GM12801 (cell line): ENCODE results near the gene LRCOL1.

Experiments
- TF ChIP-seq, protein P1 (sequence below): IDR thresholded peaks from one replicate; pipeline ENCODE4 v1.5.1; 2011; ENCODE audit warnings: control low read depth; ENCODE audit not compliant: insufficient read length; ENCODE audit errors: extremely low read depth

The LRCOL1 gene

DNA sequence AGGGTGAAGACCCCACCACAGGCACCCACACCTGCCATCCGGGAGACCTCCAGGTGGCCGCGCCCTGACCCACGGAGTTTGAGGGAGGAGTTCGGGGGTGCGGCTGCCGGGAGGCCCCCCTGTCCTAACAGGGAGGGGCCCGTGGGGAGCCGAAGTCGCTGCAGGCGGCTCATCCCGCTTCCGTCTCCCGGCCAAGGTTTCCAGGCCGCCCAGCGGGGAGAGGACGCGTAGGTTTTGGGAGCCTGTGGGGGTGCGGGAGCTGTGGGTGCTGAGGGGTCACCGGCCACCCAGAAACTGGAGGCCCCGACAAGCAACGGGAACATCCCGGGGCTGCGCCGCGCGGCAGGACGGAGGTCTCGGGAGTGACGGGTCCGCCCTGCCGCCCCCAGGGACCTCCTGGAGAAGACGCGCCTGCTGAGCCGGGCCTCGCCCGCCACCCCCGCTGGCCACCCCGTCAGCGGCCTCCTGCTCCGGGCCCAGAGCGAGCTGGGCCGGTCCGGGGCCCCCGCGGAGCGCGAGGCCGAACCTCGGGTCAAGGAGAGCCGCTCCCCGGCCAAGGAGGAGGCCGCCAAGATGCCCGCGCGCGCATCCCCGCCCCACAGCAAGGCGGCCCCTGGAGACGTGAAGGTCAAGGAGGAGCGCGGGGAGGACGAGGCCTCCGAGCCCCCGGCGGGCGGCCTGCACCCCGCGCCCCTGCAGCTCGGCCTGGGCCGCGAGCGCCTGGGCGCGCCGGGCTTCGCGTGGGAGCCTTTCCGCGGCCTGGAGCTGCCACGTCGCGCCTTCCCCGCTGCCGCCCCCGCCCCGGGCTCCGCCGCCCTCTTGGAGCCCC is 27.6 kb downstream of the LRCOL1 start:
- TF ChIP-seq, protein P1, sequence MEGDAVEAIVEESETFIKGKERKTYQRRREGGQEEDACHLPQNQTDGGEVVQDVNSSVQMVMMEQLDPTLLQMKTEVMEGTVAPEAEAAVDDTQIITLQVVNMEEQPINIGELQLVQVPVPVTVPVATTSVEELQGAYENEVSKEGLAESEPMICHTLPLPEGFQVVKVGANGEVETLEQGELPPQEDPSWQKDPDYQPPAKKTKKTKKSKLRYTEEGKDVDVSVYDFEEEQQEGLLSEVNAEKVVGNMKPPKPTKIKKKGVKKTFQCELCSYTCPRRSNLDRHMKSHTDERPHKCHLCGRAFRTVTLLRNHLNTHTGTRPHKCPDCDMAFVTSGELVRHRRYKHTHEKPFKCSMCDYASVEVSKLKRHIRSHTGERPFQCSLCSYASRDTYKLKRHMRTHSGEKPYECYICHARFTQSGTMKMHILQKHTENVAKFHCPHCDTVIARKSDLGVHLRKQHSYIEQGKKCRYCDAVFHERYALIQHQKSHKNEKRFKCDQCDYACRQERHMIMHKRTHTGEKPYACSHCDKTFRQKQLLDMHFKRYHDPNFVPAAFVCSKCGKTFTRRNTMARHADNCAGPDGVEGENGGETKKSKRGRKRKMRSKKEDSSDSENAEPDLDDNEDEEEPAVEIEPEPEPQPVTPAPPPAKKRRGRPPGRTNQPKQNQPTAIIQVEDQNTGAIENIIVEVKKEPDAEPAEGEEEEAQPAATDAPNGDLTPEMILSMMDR = no peak

DNA sequence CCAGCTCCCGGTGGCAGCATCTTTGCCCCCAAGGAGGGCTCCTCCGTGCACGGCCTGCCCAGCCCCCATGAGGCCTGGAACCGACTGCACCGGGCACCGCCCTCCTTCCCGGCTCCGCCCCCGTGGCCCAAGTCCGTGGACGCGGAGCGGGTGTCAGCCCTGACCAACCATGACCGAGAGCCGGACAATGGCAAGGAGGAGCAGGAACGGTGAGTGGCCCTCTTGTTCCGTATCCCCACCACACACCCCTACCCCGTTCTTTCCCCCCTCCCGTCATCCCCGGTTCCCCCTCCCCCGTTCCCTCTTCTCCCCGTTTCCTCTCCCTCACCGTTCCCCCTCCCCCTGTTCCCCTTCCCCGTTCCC is 28.3 kb downstream of the LRCOL1 start:
- TF ChIP-seq, protein P1 = no peak

DNA sequence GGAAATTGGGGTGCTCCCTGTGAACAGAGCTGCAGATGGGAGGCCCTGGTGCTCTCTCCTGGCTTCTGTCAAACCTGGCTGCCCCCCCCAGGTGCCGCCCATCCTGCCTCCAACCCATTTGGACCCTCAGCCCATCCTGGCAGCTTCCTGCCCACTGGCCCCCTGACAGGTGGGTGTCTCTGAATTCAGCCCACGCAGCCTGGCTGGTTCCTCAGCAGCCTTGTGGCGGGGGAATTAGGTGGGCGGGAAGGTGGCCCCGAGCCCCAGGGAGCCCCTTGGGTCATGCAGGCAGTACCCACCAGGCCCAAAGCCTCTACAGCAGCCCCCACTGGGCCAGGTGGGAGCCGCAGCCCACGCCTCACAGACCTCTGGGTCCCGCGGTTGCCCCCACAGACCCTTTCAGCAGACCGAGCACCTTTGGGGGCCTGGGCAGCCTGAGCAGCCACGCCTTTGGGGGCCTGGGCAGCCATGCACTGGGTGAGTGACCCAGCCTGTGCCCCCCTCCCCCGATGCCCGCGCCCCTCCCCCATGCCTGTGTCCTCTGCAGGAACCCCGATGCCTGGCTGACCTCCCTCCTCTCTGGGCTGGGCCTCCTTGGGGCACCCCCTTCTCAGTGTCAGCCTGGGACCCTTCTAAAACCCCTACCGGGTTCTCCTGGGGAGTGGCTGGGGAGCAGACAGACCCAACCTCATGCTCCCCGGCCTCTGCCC is 28.9 kb downstream of the LRCOL1 start:
- TF ChIP-seq, protein P1 = no peak

DNA sequence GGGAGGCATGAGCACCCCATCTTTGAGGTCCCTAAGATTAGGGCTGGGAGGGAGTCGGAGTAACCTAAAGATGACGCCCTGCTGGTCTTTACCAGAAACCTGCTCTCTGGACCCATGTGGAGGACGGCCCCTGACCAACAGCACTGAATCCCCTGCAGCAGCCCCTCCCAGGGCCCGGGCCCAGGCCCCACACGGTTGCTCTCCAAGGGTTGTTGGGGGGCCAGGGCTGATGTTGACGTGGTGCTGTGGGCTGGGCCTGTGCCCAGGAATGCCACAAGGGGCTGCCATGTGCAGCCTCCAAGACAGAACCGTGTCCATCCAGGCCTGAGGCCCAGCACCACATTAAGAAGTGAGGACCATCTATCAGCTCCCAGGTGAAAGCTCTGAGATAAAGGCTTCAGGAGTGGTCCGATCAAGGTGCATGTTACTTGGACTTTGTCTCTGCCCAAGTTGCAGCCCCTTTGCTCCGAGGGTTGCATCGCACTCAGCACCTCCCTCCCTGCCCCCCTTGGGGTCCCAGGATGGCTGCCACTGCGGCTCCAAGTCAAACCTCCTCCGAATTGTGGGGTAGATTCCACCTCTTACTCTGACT is 29.6 kb downstream of the LRCOL1 start:
- TF ChIP-seq, protein P1 = no peak

DNA sequence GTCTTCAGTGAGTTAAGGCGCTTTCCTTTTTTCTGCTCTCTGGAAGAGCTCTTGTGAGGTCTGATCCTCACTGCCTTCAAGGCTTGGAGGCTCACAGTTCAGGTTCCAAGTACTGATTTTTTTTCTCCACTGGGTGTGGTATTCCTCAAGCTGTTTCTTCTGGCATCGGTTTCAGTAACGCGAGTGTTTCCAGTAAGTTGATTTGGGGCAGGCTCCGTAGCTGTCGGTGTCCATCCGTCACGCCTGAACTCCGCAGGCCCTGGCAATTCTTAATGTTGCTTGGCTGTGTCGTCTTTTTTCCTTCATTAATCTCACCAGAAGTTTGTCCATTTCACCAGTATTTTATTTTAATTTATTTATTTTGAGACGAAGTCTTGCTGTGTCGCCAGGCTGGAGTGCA is 30.6 kb downstream of the LRCOL1 start:
- TF ChIP-seq, protein P1 = no peak

DNA sequence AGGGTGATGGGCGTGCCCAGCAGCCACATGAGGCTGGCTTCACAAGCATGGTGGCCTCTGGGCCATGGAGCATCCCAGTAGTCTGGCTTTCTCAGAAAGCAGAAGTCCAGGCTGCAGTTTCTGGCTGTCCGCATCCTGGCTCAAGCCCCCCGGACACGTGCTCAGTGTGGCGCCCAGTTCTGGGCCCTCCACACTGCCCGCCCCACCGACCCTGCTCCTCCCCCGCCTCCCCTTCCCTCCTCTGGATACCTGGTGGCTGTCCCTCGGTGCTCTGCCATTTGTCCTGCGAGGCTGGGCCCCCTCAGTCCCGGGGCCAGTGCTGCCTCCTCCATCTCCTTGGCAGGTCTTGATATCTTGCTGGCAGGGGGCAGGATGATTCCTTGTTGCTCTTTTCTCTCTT is 31.6 kb downstream of the LRCOL1 start:
- TF ChIP-seq, protein P1 = no peak

DNA sequence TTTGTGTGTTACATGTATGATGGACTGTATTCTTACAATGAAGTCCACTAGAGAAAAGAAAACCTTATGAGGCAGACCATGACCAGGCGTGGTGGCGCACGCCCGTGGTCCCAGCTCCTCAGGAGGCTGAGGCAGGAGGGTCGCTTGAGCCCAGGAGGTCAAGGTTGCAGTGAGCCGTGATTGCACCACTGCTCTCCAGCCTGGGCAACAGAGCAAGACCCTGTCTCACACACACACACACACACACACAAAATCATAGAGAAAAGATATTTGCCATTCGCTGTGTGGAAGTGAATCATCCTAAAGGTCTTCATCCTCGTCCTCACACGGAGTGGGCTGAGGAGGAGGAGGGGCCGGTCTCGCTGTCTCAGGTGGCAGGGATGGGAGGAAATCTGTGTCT is 32.3 kb downstream of the LRCOL1 start:
- TF ChIP-seq, protein P1 = no peak
